Stimulated activated CD8-positive, alpha-beta memory T cell treated with anti-CD3 and anti-CD28 coated beads, Interleukin-4, amount 100 ng/mL, for 1 hour (primary cell): ENCODE results near the gene CAMK2G.
A peak's percentile ranks its signal among the peaks of the same experiment; 100 is the strongest.

ENCODE experiments used
- DNase-seq, 2 donors: peaks; one replicate each; pipeline ENCODE4 v3.0.0-alpha.2; 2020; ENCODE audit warnings: low read depth in 2 of 2, low spot score in 1 of 2

Gene CAMK2G

GRCh38 chr10:73884017-73884416 is 9.7 kb upstream of the CAMK2G start:
- no peak for DNase-seq

- DNase-seq: no peak
Measured at GRCh38 chr10:73881221-73881919, 7.0 kb upstream of the CAMK2G start.

GRCh38 chr10:73879296-73880173 is 5.2 kb upstream of the CAMK2G start:
- peak; percentile 75 to 86 for DNase-seq

GRCh38 chr10:73878365-73878764 is 4.0 kb upstream of the CAMK2G start:
- no peak for DNase-seq

GRCh38 chr10:73877533-73878160 is 3.3 kb upstream of the CAMK2G start:
- no peak for DNase-seq

- DNase-seq: no peak
Measured at GRCh38 chr10:73876971-73877370, 2.6 kb upstream of the CAMK2G start.

GRCh38 chr10:73876566-73876965 is 2.2 kb upstream of the CAMK2G start:
- no peak for DNase-seq

- DNase-seq: no peak
Measured at GRCh38 chr10:73876157-73876556, 1.8 kb upstream of the CAMK2G start.

- no peak for DNase-seq
Measured at GRCh38 chr10:73875139-73875475, 752 bp upstream of the CAMK2G start.

- DNase-seq: no peak
Measured at GRCh38 chr10:73873838-73874215, 528 bp downstream of the CAMK2G start.

- DNase-seq: no peak
Measured at GRCh38 chr10:73873142-73873837, 1.1 kb downstream of the CAMK2G start.

GRCh38 chr10:73872190-73872710 is 2.1 kb downstream of the CAMK2G start:
- no peak for DNase-seq

- no peak for DNase-seq
Measured at GRCh38 chr10:73871295-73872189, 2.8 kb downstream of the CAMK2G start.

- no peak for DNase-seq
Measured at GRCh38 chr10:73868655-73869195, 5.6 kb downstream of the CAMK2G start.

GRCh38 chr10:73867871-73868631 is 6.3 kb downstream of the CAMK2G start:
- DNase-seq: no peak

- DNase-seq: no peak
Measured at GRCh38 chr10:73867126-73867807, 7.1 kb downstream of the CAMK2G start.

- DNase-seq: no peak
Measured at GRCh38 chr10:73866621-73867020, 7.7 kb downstream of the CAMK2G start.
